Hepatocyte (in vitro differentiated cells): ENCODE measurements around the gene UBTF.

Experiments used
- CTCF ChIP-seq: fragments of 200-600 bp; sonication (generic); IDR thresholded peaks from 2 replicates; pipeline ENCODE4 v1.5.1; 2016; ENCODE audit warnings: antibody characterized with exemption, mild to moderate bottlenecking; ENCODE audit not compliant: poor library complexity
- EZH2 ChIP-seq: fragments of 200-600 bp; sonication (generic); IDR thresholded peaks from 2 replicates; pipeline ENCODE4 v1.6.1; 2016; ENCODE audit warnings: antibody characterized with exemption, mild to moderate bottlenecking, borderline replicate concordance
- EZH2phosphoT487 ChIP-seq: fragments of 200-600 bp; sonication (generic); IDR thresholded peaks from one replicate; pipeline ENCODE4 v1.6.1; 2018; ENCODE audit warnings: antibody characterized with exemption, mild to moderate bottlenecking, low read depth, moderate library complexity; ENCODE audit not compliant: unreplicated experiment, severe bottlenecking

- TF ChIP-seq CTCF: no peak
- no peak for TF ChIP-seq EZH2
- no peak for TF ChIP-seq EZH2phosphoT487
Observed at GRCh38 chr17:44241106-44241624, 21.7 kb upstream of the UBTF start.
